Activated naive CD4-positive, alpha-beta T cell treated with anti-CD3 and anti-CD28 coated beads, Interleukin-2, amount 10 ng/mL, durations not matched to agents 7 days and 5 days (primary cell): ENCODE measurements around the gene TMA7.
A peak's percentile ranks its signal among the peaks of the same experiment; 100 is the strongest.

Experiments
- CTCF ChIA-PET: fragments of 350-600 bp; sonication (Branson Sonifier 250); formaldehyde crosslinking; loops from one replicate; lab custom pipeline; 2021; ENCODE audit warnings: antibody characterized with exemption; lab: Charles Lee
- DNase-seq: peaks from one replicate; pipeline ENCODE4 v3.0.0-alpha.2; 2020
- H3K27ac Mint-ChIP-seq: one replicate; pipeline ENCODE4 v1.8.0; 2021; ENCODE audit warnings: mild to moderate bottlenecking, moderate library complexity, mixed read lengths
- H3K27me3 Mint-ChIP-seq: one replicate; pipeline ENCODE4 v1.8.0; 2021; ENCODE audit warnings: mild to moderate bottlenecking, mixed read lengths
- H3K36me3 Mint-ChIP-seq: one replicate; pipeline ENCODE4 v1.8.0; 2021; ENCODE audit warnings: mixed read lengths
- H3K4me1 Mint-ChIP-seq: one replicate; pipeline ENCODE4 v1.8.0; 2021; ENCODE audit warnings: mixed read lengths
- H3K4me3 Mint-ChIP-seq: one replicate; pipeline ENCODE4 v1.8.0; 2021; ENCODE audit warnings: mild to moderate bottlenecking, moderate library complexity, mixed read lengths
- H3K9me3 Mint-ChIP-seq: one replicate; pipeline ENCODE4 v1.8.0; 2021; ENCODE audit warnings: mixed read lengths

TMA7 gene

GRCh38 chr3:48430708-48431101 is 9.4 kb upstream of the TMA7 start:
- Mint-ChIP-seq H3K27ac (no peak overlapping the region), H3K36me3 (peaks cover 12% of the 10 kb centered on the region), H3K9me3 (no peaks in the 10 kb centered on the region), H3K27me3 (peaks cover 36% of the 10 kb centered on the region), H3K4me1 (peaks cover 24% of the 10 kb centered on the region), H3K4me3 (peak overlapping the region; percentile 74)
- CTCF ChIA-PET: interaction anchor here (0.9 to 7.7 kb wide), 2 partner anchors 9 to 29 kb away, joined by 4 to 170 read pairs; partner anchors contain the start of gene CCDC51
- DNase-seq: peak; percentile 17

GRCh38 chr3:48431224-48432029 is 8.6 kb upstream of the TMA7 start:
- CTCF ChIA-PET: interaction anchor here (1.0 to 7.7 kb wide), 5 partner anchors 11 to 117 kb away, joined by 3 to 170 read pairs (median 12); no protein-coding TSS in a partner anchor
- Mint-ChIP-seq H3K36me3 (peaks cover 12% of the 10 kb centered on the region), H3K4me1 (peaks cover 24% of the 10 kb centered on the region), H3K27ac (no peak overlapping the region), H3K27me3 (peaks cover 36% of the 10 kb centered on the region), H3K4me3 (peak overlapping the region; percentile 74), H3K9me3 (no peaks in the 10 kb centered on the region)
- peak; percentile 19 for DNase-seq

- H3K36me3 Mint-ChIP-seq: peaks cover 12% of the 10 kb centered on the region
- H3K4me1 Mint-ChIP-seq: peaks cover 27% of the 10 kb centered on the region
- H3K4me3 Mint-ChIP-seq: no peak overlapping the region
- peaks cover 25% of the 10 kb centered on the region for H3K27me3 Mint-ChIP-seq
- CTCF ChIA-PET: interaction anchor here (0.9 to 7.7 kb wide), 13 partner anchors 9 to 614 kb away, joined by 3 to 170 read pairs (median 4); no protein-coding TSS in a partner anchor
- peak; percentile 33 for DNase-seq
- H3K9me3 Mint-ChIP-seq: no peaks in the 10 kb centered on the region
- H3K27ac Mint-ChIP-seq: no peak overlapping the region
Measured at GRCh38 chr3:48432411-48433371, 7.4 kb upstream of the TMA7 start.

- Mint-ChIP-seq H3K27ac (no peak overlapping the region), H3K4me1 (peaks cover 34% of the 10 kb centered on the region), H3K9me3 (no peaks in the 10 kb centered on the region), H3K4me3 (no peak overlapping the region), H3K27me3 (peaks cover 16% of the 10 kb centered on the region), H3K36me3 (peaks cover 12% of the 10 kb centered on the region)
- peak; percentile 15 for DNase-seq
- CTCF ChIA-PET: interaction anchor here (0.6 to 7.9 kb wide), 18 partner anchors 8 to 240 kb away, joined by 3 to 170 read pairs (median 4); partner anchors contain the start of gene ATRIP
Measured at GRCh38 chr3:48433472-48434118, 6.5 kb upstream of the TMA7 start.

GRCh38 chr3:48434591-48435222 is 5.3 kb upstream of the TMA7 start:
- CTCF ChIA-PET: interaction anchor here (0.8 to 7.9 kb wide), 15 partner anchors 9 to 242 kb away, joined by 3 to 170 read pairs (median 4); partner anchors contain the start of genes NME6, PFKFB4 and SHISA5
- Mint-ChIP-seq H3K27me3 (peaks cover 11% of the 10 kb centered on the region), H3K4me3 (no peak overlapping the region), H3K27ac (no peak overlapping the region), H3K36me3 (peaks cover 12% of the 10 kb centered on the region), H3K4me1 (peaks cover 45% of the 10 kb centered on the region), H3K9me3 (no peaks in the 10 kb centered on the region)
- peak; percentile 22 for DNase-seq

- no peak overlapping the region for H3K27ac Mint-ChIP-seq
- CTCF ChIA-PET: interaction anchor here (0.7 to 7.9 kb wide), 37 partner anchors 11 to 242 kb away, joined by 3 to 170 read pairs (median 9); partner anchors contain the start of genes ATRIP, NME6, PFKFB4 and SHISA5
- no peaks in the 10 kb centered on the region for H3K9me3 Mint-ChIP-seq
- no peak for DNase-seq
- peaks cover 6% of the 10 kb centered on the region for H3K27me3 Mint-ChIP-seq
- peaks cover 12% of the 10 kb centered on the region for H3K36me3 Mint-ChIP-seq
- H3K4me3 Mint-ChIP-seq: no peak overlapping the region
- H3K4me1 Mint-ChIP-seq: peaks cover 45% of the 10 kb centered on the region
Measured at GRCh38 chr3:48435223-48435595, 4.8 kb upstream of the TMA7 start.

GRCh38 chr3:48435774-48436476 is 4.1 kb upstream of the TMA7 start:
- H3K9me3 Mint-ChIP-seq: no peaks in the 10 kb centered on the region
- H3K27me3 Mint-ChIP-seq: no peaks in the 10 kb centered on the region
- H3K4me3 Mint-ChIP-seq: no peak overlapping the region
- H3K36me3 Mint-ChIP-seq: peaks cover 13% of the 10 kb centered on the region
- no peak overlapping the region for H3K27ac Mint-ChIP-seq
- CTCF ChIA-PET: interaction anchor here (0.6 to 7.9 kb wide), 74 partner anchors 8 to 347 kb away, joined by 3 to 170 read pairs (median 6); partner anchors contain the start of genes ATRIP, CDC25A, FBXW12 and NCKIPSD
- H3K4me1 Mint-ChIP-seq: peaks cover 43% of the 10 kb centered on the region
- peak; percentile 87 for DNase-seq

GRCh38 chr3:48436477-48436787 is 3.6 kb upstream of the TMA7 start:
- no peak for DNase-seq
- Mint-ChIP-seq H3K36me3 (peaks cover 15% of the 10 kb centered on the region), H3K4me1 (peaks cover 45% of the 10 kb centered on the region), H3K4me3 (no peak overlapping the region), H3K27ac (no peak overlapping the region), H3K9me3 (no peaks in the 10 kb centered on the region), H3K27me3 (no peaks in the 10 kb centered on the region)
- CTCF ChIA-PET: interaction anchor here (0.6 to 7.9 kb wide), 72 partner anchors 7 to 348 kb away, joined by 3 to 170 read pairs (median 6); partner anchors contain the start of genes ATRIP, CDC25A, FBXW12 and NCKIPSD

GRCh38 chr3:48436855-48437254 is 3.2 kb upstream of the TMA7 start:
- peaks cover 50% of the 10 kb centered on the region for H3K4me1 Mint-ChIP-seq
- no peaks in the 10 kb centered on the region for H3K9me3 Mint-ChIP-seq
- DNase-seq: peak; percentile 16
- CTCF ChIA-PET: interaction anchor here (0.8 to 7.9 kb wide), 43 partner anchors 10 to 249 kb away, joined by 3 to 170 read pairs (median 8); partner anchors contain the start of genes ATRIP, CDC25A, FBXW12 and NCKIPSD
- no peak overlapping the region for H3K4me3 Mint-ChIP-seq
- no peaks in the 10 kb centered on the region for H3K27me3 Mint-ChIP-seq
- H3K27ac Mint-ChIP-seq: no peak overlapping the region
- H3K36me3 Mint-ChIP-seq: peaks cover 15% of the 10 kb centered on the region

GRCh38 chr3:48437812-48438211 is 2.2 kb upstream of the TMA7 start:
- CTCF ChIA-PET: interaction anchor here (1.3 to 7.9 kb wide), 7 partner anchors 9 to 245 kb away, joined by 3 to 170 read pairs (median 54); partner anchors contain the start of gene ATRIP
- DNase-seq: no peak
- Mint-ChIP-seq H3K27me3 (no peaks in the 10 kb centered on the region), H3K4me3 (no peak overlapping the region), H3K36me3 (peaks cover 22% of the 10 kb centered on the region), H3K9me3 (no peaks in the 10 kb centered on the region), H3K4me1 (peaks cover 57% of the 10 kb centered on the region), H3K27ac (no peak overlapping the region)

- no peaks in the 10 kb centered on the region for H3K9me3 Mint-ChIP-seq
- H3K27ac Mint-ChIP-seq: peak overlapping the region; percentile 91
- no peak for DNase-seq
- H3K36me3 Mint-ChIP-seq: peaks cover 32% of the 10 kb centered on the region
- peaks cover 54% of the 10 kb centered on the region for H3K4me1 Mint-ChIP-seq
- H3K4me3 Mint-ChIP-seq: peak overlapping the region; percentile 85
- no peaks in the 10 kb centered on the region for H3K27me3 Mint-ChIP-seq
- CTCF ChIA-PET: interaction anchor here (0.8 to 7.9 kb wide), 5 partner anchors 38 to 167 kb away, joined by 4 to 91 read pairs (median 5); no protein-coding TSS in a partner anchor
Measured at GRCh38 chr3:48440590-48440958, 517 bp downstream of the TMA7 start.

GRCh38 chr3:48441940-48442339 is 1.9 kb downstream of the TMA7 start:
- peak overlapping the region; percentile 85 for H3K4me3 Mint-ChIP-seq
- H3K27me3 Mint-ChIP-seq: no peaks in the 10 kb centered on the region
- peaks cover 65% of the 10 kb centered on the region for H3K4me1 Mint-ChIP-seq
- no peaks in the 10 kb centered on the region for H3K9me3 Mint-ChIP-seq
- CTCF ChIA-PET: interaction anchor here (0.7 kb wide), 1 partner anchor 248 kb away, joined by 3 read pairs; no protein-coding TSS in a partner anchor
- H3K27ac Mint-ChIP-seq: peak overlapping the region; percentile 91
- DNase-seq: peak; percentile 8
- peaks cover 36% of the 10 kb centered on the region for H3K36me3 Mint-ChIP-seq
